Measurements from ENCODE around the gene SND1.
A peak's percentile ranks its signal among the peaks of the same experiment; 100 is the strongest.

The SND1 gene

GRCh38 chr7:128065872-128066271, 413.9 kb downstream of the SND1 start:
- no peak for TF ChIP-seq CTCF (IDR thresholded peaks at IDR 0.05; ENCODE audit: low read depth, low read length, missing control alignments)
- no peak for DNase-seq
- no peaks in the 10 kb centered on the region for H3K27me3 ChIP-seq (replicated peaks)
- in situ Hi-C loops (cut with HindIII; ENCODE audit: low pct_ligation_motif_present, low sequenced_read_pairs) = no loop called here
- no peak overlapping the region for H3K4me3 ChIP-seq (ENCODE audit: low read depth, low read length)
- peaks cover 2% of the 10 kb centered on the region for H3K36me3 ChIP-seq (replicated peaks)
- H3K27ac ChIP-seq = no peak overlapping the region

GRCh38 chr7:128066395-128066794, 414.4 kb downstream of the SND1 start:
- TF ChIP-seq CTCF (IDR thresholded peaks at IDR 0.05; ENCODE audit: low read depth, low read length, missing control alignments) = no peak
- Histone ChIP-seq H3K4me3 (ENCODE audit: low read depth, low read length) (no peak overlapping the region), H3K36me3 (replicated peaks) (peaks cover under 1% of the 10 kb centered on the region), H3K27me3 (replicated peaks) (no peaks in the 10 kb centered on the region), H3K27ac (no peak overlapping the region)
- in situ Hi-C loops (cut with HindIII; ENCODE audit: low pct_ligation_motif_present, low sequenced_read_pairs) = no loop called here
- DNase-seq = no peak

- H3K27ac ChIP-seq = no peak overlapping the region
- no peaks in the 10 kb centered on the region for H3K36me3 ChIP-seq (replicated peaks)
- in situ Hi-C loops (cut with HindIII; ENCODE audit: low pct_ligation_motif_present, low sequenced_read_pairs) = no loop called here
- DNase-seq = no peak
- peak; percentile 28 for TF ChIP-seq CTCF (IDR thresholded peaks at IDR 0.05; ENCODE audit: low read depth, low read length, missing control alignments)
- no peak overlapping the region for H3K4me3 ChIP-seq (ENCODE audit: low read depth, low read length)
- no peaks in the 10 kb centered on the region for H3K27me3 ChIP-seq (replicated peaks)
Measured at GRCh38 chr7:128066858-128067257, 414.9 kb downstream of the SND1 start.

- no peak overlapping the region for H3K27ac ChIP-seq
- in situ Hi-C loops (cut with HindIII; ENCODE audit: low pct_ligation_motif_present, low sequenced_read_pairs) = no loop called here
- H3K36me3 ChIP-seq (replicated peaks) = no peaks in the 10 kb centered on the region
- TF ChIP-seq CTCF (IDR thresholded peaks at IDR 0.05; ENCODE audit: low read depth, low read length, missing control alignments) = no peak
- H3K27me3 ChIP-seq (replicated peaks) = no peaks in the 10 kb centered on the region
- DNase-seq = no peak
- no peak overlapping the region for H3K4me3 ChIP-seq (ENCODE audit: low read depth, low read length)
Measured at GRCh38 chr7:128067983-128068382, 416.0 kb downstream of the SND1 start.

GRCh38 chr7:128068785-128069184, 416.8 kb downstream of the SND1 start:
- Histone ChIP-seq H3K36me3 (replicated peaks) (no peaks in the 10 kb centered on the region), H3K27me3 (replicated peaks) (no peaks in the 10 kb centered on the region), H3K4me3 (ENCODE audit: low read depth, low read length) (no peak overlapping the region), H3K27ac (no peak overlapping the region)
- no peak for TF ChIP-seq CTCF (IDR thresholded peaks at IDR 0.05; ENCODE audit: low read depth, low read length, missing control alignments)
- in situ Hi-C loops (cut with HindIII; ENCODE audit: low pct_ligation_motif_present, low sequenced_read_pairs) = no loop called here
- no peak for DNase-seq
